ENCODE data around the gene KHDC4. TPM values are rescaled to one million over a fixed set of nuclear protein-coding genes. Genes with fewer than 3 reads are reported as not detected.

KHDC4 gene
- total RNA-seq, 1 donor: 37.3 TPM

GRCh38 chr1:155884031-155884960 is 49.9 kb downstream of the KHDC4 start:
- Histone ChIP-seq H3K4me2 (ENCODE audit: insufficient read depth, low read length) (peak overlapping the region; percentile 6), H3K36me3 (ENCODE audit: insufficient read depth, low read length) (peaks cover 9% of the 10 kb centered on the region), H3K27ac (ENCODE audit: low read depth, low read length) (peak overlapping the region; percentile 9), H4K20me1 (ENCODE audit: insufficient read depth, low read length) (no peaks in the 10 kb centered on the region), H3K9me3 (ENCODE audit: low read depth, low read length) (no peaks in the 10 kb centered on the region), H3K27me3 (ENCODE audit: insufficient read depth, low read length) (no peaks in the 10 kb centered on the region), H2AFZ (ENCODE audit: low read length) (no peak overlapping the region), H3K79me2 (ENCODE audit: insufficient read depth, low read length) (no peaks in the 10 kb centered on the region), H3K4me3 (ENCODE audit: insufficient read depth, low read length) (no peak overlapping the region), H3K4me1 (ENCODE audit: insufficient read depth, low read length) (peaks cover 25% of the 10 kb centered on the region)
- no peak for TF ChIP-seq CTCF (IDR thresholded peaks at IDR 0.05; ENCODE audit: extremely low read depth, low read depth, low read length)
- DNase-seq (ENCODE audit: insufficient read length, low spot score, missing footprints): no peak

GRCh38 chr1:155882766-155883165 is 51.4 kb downstream of the KHDC4 start:
- Histone ChIP-seq H3K79me2 (ENCODE audit: insufficient read depth, low read length) (no peaks in the 10 kb centered on the region), H3K4me1 (ENCODE audit: insufficient read depth, low read length) (peaks cover 17% of the 10 kb centered on the region), H4K20me1 (ENCODE audit: insufficient read depth, low read length) (no peaks in the 10 kb centered on the region), H3K4me2 (ENCODE audit: insufficient read depth, low read length) (no peak overlapping the region), H3K27ac (ENCODE audit: low read depth, low read length) (no peak overlapping the region), H3K4me3 (ENCODE audit: insufficient read depth, low read length) (no peak overlapping the region), H3K36me3 (ENCODE audit: insufficient read depth, low read length) (peaks cover 9% of the 10 kb centered on the region), H2AFZ (ENCODE audit: low read length) (no peak overlapping the region), H3K9me3 (ENCODE audit: low read depth, low read length) (no peaks in the 10 kb centered on the region), H3K27me3 (ENCODE audit: insufficient read depth, low read length) (no peaks in the 10 kb centered on the region)
- TF ChIP-seq CTCF (IDR thresholded peaks at IDR 0.05; ENCODE audit: extremely low read depth, low read depth, low read length): no peak
- DNase-seq (ENCODE audit: insufficient read length, low spot score, missing footprints): no peak

- Histone ChIP-seq H3K79me2 (ENCODE audit: insufficient read depth, low read length) (no peaks in the 10 kb centered on the region), H3K4me1 (ENCODE audit: insufficient read depth, low read length) (peaks cover 17% of the 10 kb centered on the region), H3K9me3 (ENCODE audit: low read depth, low read length) (no peaks in the 10 kb centered on the region), H3K4me3 (ENCODE audit: insufficient read depth, low read length) (no peak overlapping the region), H3K27me3 (ENCODE audit: insufficient read depth, low read length) (no peaks in the 10 kb centered on the region), H4K20me1 (ENCODE audit: insufficient read depth, low read length) (no peaks in the 10 kb centered on the region), H3K27ac (ENCODE audit: low read depth, low read length) (no peak overlapping the region), H3K36me3 (ENCODE audit: insufficient read depth, low read length) (peaks cover 9% of the 10 kb centered on the region), H2AFZ (ENCODE audit: low read length) (no peak overlapping the region), H3K4me2 (ENCODE audit: insufficient read depth, low read length) (no peak overlapping the region)
- TF ChIP-seq CTCF (IDR thresholded peaks at IDR 0.05; ENCODE audit: extremely low read depth, low read depth, low read length): no peak
- DNase-seq (ENCODE audit: insufficient read length, low spot score, missing footprints): no peak
Measured at GRCh38 chr1:155882235-155882634, 52.0 kb downstream of the KHDC4 start.

- no peaks in the 10 kb centered on the region for H4K20me1 ChIP-seq (ENCODE audit: insufficient read depth, low read length)
- H3K4me3 ChIP-seq (ENCODE audit: insufficient read depth, low read length): no peak overlapping the region
- peaks cover 17% of the 10 kb centered on the region for H3K4me1 ChIP-seq (ENCODE audit: insufficient read depth, low read length)
- no peaks in the 10 kb centered on the region for H3K9me3 ChIP-seq (ENCODE audit: low read depth, low read length)
- DNase-seq (ENCODE audit: insufficient read length, low spot score, missing footprints): no peak
- no peak overlapping the region for H2AFZ ChIP-seq (ENCODE audit: low read length)
- no peak overlapping the region for H3K4me2 ChIP-seq (ENCODE audit: insufficient read depth, low read length)
- no peak for TF ChIP-seq CTCF (IDR thresholded peaks at IDR 0.05; ENCODE audit: extremely low read depth, low read depth, low read length)
- no peaks in the 10 kb centered on the region for H3K27me3 ChIP-seq (ENCODE audit: insufficient read depth, low read length)
- no peak overlapping the region for H3K27ac ChIP-seq (ENCODE audit: low read depth, low read length)
- peaks cover 9% of the 10 kb centered on the region for H3K36me3 ChIP-seq (ENCODE audit: insufficient read depth, low read length)
- H3K79me2 ChIP-seq (ENCODE audit: insufficient read depth, low read length): no peaks in the 10 kb centered on the region
Measured at GRCh38 chr1:155880950-155881349, 53.3 kb downstream of the KHDC4 start.
